GM04503 (cell line): ENCODE measurements around the gene RALB.

ENCODE experiments used
- DNase-seq: peaks from one replicate; pipeline ENCODE4 v3.0.0-alpha.2; 2012; ENCODE audit warnings: low read depth

The RALB gene

DNA sequence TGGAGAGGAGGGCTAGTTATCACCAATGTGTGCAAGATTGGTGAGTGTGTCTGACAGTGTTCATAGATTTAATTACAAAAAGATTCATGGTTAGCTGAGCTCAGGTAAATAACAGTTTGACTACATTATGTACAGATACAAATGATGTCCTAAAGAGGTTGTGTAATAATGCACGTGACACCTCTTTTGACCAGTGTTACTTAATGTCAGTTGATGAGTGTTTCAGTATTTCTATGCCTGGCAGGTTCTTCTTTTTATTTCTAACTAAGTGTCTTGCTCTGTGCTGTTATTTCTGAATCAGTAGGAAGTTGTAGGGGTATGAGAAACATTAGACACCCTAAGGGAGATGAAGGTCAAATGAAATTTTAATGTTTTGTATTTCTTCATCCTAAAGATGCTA lies 85.4 kb downstream of the RALB start:
- no peak for DNase-seq

DNA sequence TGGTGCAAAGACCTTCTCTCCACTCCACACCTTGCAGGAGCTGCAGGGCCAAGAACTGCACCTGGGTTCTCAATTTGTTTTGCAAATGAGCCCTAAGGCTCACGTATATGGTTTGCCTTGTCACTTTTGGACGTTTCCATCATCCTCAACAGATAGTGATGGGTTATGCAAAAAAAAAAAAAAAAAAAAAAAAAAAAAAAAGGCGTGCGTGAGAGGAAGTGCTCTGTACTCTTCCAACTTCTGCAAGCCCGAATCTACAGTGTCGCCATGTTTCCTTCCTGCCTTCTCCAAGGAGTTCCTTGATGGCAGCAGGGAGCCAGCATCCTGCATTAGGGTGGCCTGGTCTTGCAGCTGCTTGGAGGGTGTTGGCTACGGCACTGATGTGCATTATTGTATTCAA lies 89.3 kb downstream of the RALB start:
- no peak for DNase-seq

DNA sequence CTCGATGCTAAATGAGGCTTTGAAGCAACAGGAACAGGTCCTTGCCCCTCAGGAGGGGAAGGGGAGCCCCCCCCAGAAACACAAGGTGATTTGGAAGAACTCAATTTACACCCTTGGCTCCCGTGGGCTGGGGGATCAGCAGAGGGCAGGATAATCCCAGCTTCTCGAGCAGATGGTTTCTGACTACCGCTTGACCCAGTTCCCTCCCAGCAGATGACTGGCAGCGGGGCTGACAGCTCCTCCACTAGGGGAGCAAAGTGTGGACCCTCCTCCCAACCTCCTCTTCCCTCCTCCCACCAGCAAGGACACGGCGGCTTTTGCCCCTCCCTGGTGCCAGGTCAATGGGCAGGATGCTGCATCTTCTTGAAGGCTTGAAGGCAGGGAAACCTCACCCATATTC lies 89.8 kb downstream of the RALB start:
- no peak for DNase-seq

DNA sequence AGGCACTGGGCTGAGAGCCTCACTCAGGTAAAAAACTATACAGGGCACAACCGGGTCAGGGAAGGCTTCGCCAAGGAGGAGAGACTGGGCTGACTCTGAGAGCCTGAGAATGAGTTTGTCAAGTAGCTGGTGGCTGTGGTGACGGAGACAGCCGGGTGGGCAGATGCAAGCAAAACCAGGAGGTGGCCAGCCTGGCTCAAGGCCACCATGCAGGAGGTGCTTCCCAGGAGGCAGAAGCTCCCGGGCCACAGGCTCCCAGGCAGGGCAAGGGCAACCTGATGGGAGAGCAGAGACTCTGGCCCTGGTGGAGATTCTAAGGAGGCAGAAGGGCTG lies 90.4 kb downstream of the RALB start:
- no peak for DNase-seq

DNA sequence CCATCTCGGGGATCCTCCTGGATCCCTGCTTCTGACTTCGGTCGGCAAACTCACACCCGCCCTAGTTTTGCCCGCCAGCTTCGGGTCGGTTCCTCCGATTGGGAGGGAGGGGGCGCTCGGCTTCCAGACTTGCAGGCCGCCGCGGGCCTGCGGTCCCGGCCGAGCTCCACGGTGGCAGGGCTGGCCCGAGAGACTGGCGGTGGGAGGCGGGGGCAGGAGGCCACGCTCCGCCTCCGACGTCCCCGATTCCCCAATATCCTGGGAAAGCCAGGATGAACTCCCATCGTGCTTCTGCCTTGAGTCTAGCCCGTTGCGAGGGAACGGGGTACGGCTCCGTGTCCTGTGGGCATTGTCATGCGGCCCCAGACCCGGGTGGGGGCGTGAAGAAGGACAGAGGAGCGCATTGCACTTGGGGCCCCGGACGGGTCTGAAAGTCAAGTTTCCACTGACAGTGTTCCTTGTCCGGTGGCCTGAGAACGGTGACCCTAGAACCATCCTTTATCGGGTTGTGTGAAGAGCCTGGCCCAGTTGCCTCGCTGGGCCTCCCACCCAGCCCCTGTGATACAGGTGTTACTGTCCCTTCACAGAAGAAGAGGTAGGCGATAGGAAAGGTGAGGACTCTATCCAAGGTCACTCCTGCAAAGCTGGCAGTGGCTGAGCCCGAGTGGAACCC lies 90.9 kb downstream of the RALB start:
- DNase-seq = no peak
